Measurements from ENCODE around the gene SNED1.

The SNED1 gene

GRCh38 chr2:240964704-240965295 lies 33.6 kb upstream of the SNED1 start:
- DNase-seq (ENCODE audit: low read depth): no peak
- H3K4me3 ChIP-seq (ENCODE audit: control insufficient read depth, low read depth, low read length): no peak overlapping the region
- no peak for TF ChIP-seq CTCF (IDR thresholded peaks at IDR 0.05; ENCODE audit: control insufficient read depth, insufficient read depth, low read depth, low read length, missing control alignments)

GRCh38 chr2:240965296-240965904 lies 33.0 kb upstream of the SNED1 start:
- no peak for TF ChIP-seq CTCF (IDR thresholded peaks at IDR 0.05; ENCODE audit: control insufficient read depth, insufficient read depth, low read depth, low read length, missing control alignments)
- H3K4me3 ChIP-seq (ENCODE audit: control insufficient read depth, low read depth, low read length): no peak overlapping the region

GRCh38 chr2:240965905-240966456 lies 32.4 kb upstream of the SNED1 start:
- no peak for DNase-seq (ENCODE audit: low read depth)
- TF ChIP-seq CTCF (IDR thresholded peaks at IDR 0.05; ENCODE audit: control insufficient read depth, insufficient read depth, low read depth, low read length, missing control alignments): no peak
- no peak overlapping the region for H3K4me3 ChIP-seq (ENCODE audit: control insufficient read depth, low read depth, low read length)

More at GRCh38 chr2:240965296-240965904, 33.0 kb upstream of the SNED1 start:
- DNase-seq (ENCODE audit: low read depth): no peak

GRCh38 chr2:240966457-240966905 lies 31.9 kb upstream of the SNED1 start:
- H3K4me3 ChIP-seq (ENCODE audit: control insufficient read depth, low read depth, low read length): no peak overlapping the region
- no peak for DNase-seq (ENCODE audit: low read depth)
- TF ChIP-seq CTCF (IDR thresholded peaks at IDR 0.05; ENCODE audit: control insufficient read depth, insufficient read depth, low read depth, low read length, missing control alignments): no peak

- H3K4me3 ChIP-seq (ENCODE audit: control insufficient read depth, low read depth, low read length): no peak overlapping the region
- no peak for DNase-seq (ENCODE audit: low read depth)
- no peak for TF ChIP-seq CTCF (IDR thresholded peaks at IDR 0.05; ENCODE audit: control insufficient read depth, insufficient read depth, low read depth, low read length, missing control alignments)
Observed at GRCh38 chr2:240966906-240967680, 31.3 kb upstream of the SNED1 start.

- H3K4me3 ChIP-seq (ENCODE audit: control insufficient read depth, low read depth, low read length): no peak overlapping the region
- no peak for TF ChIP-seq CTCF (IDR thresholded peaks at IDR 0.05; ENCODE audit: control insufficient read depth, insufficient read depth, low read depth, low read length, missing control alignments)
- DNase-seq (ENCODE audit: low read depth): no peak
Observed at GRCh38 chr2:240967681-240968621, 30.5 kb upstream of the SNED1 start.

Measured in AG09309 (cell line).